Thymus (tissue), 11 donors: ENCODE results near the gene DUSP18. TPM values are rescaled to one million over a fixed set of nuclear protein-coding genes. Genes with fewer than 3 reads are reported as not detected.
"Not testable (repeated sequence)": the region's sequence is repeated elsewhere in the genome, so short reads cannot be mapped to it uniquely, and the experiment has no call there.

Source experiments
- DNase-seq, 9 donors: peaks; one replicate each; pipeline ENCODE4 v3.0.0-alpha.2; 2013; ENCODE audit warnings: low spot score in 9 of 9, low read depth in 6 of 9, missing footprints in 1 of 9
- H3K27ac ChIP-seq, 2 donors: one replicate each; pipeline ENCODE4 v1.5.1; 2013; ENCODE audit warnings: control low read depth in 1 of 2, low read depth in 1 of 2, low read length in 1 of 2, mild to moderate bottlenecking in 1 of 2, moderate library complexity in 1 of 2
- H3K27me3 ChIP-seq, 2 donors: one replicate each; pipeline ENCODE4 v1.5.1; 2013; ENCODE audit warnings: low read length in 1 of 2; ENCODE audit not compliant: control insufficient read depth in 2 of 2, insufficient read depth in 1 of 2
- H3K36me3 ChIP-seq, 2 donors: one replicate each; pipeline ENCODE4 v1.5.1; 2013; ENCODE audit warnings: low read length in 1 of 2, mild to moderate bottlenecking in 1 of 2, moderate library complexity in 1 of 2; ENCODE audit not compliant: control insufficient read depth in 2 of 2, insufficient read depth in 2 of 2
- H3K4me1 ChIP-seq, 2 donors: one replicate each; pipeline ENCODE4 v1.5.1; 2013; ENCODE audit warnings: low read length in 2 of 2; ENCODE audit not compliant: control insufficient read depth in 2 of 2, insufficient read depth in 2 of 2
- H3K4me3 ChIP-seq, 2 donors: one replicate each; pipeline ENCODE4 v1.5.1; 2013; ENCODE audit warnings: low read length in 2 of 2, control low read depth in 1 of 2, mild to moderate bottlenecking in 1 of 2
- H3K9me3 ChIP-seq, 2 donors: one replicate each; pipeline ENCODE4 v1.5.1; 2013; ENCODE audit warnings: low read length in 1 of 2, mild to moderate bottlenecking in 1 of 2; ENCODE audit not compliant: control insufficient read depth in 2 of 2, insufficient read depth in 1 of 2
- WGBS: extraction: QIAGEN DNeasy Blood & Tissue Kit; methylation state at CpG from one replicate; pipeline ENCODE4 v1.1.7; 2013; 5-methylcytosine and 5-hydroxymethylcytosine counted together
- polyA plus RNA-seq: library from polyadenylated mRNA; stranded (reverse); fragments of 200-250 nt; gene quantifications from one replicate; pipeline ENCODE4 v1.2.3, GENCODE V29; 2013
- total RNA-seq: library from RNA; stranded (reverse); fragments of 120-200 nt; gene quantifications from one replicate; pipeline ENCODE4 v1.2.4, GENCODE V29; 2013
- donor health status: healthy.

Gene DUSP18
- total and polyA plus RNA-seq, 2 donors, result 3.3 to 6.4 TPM

DNA sequence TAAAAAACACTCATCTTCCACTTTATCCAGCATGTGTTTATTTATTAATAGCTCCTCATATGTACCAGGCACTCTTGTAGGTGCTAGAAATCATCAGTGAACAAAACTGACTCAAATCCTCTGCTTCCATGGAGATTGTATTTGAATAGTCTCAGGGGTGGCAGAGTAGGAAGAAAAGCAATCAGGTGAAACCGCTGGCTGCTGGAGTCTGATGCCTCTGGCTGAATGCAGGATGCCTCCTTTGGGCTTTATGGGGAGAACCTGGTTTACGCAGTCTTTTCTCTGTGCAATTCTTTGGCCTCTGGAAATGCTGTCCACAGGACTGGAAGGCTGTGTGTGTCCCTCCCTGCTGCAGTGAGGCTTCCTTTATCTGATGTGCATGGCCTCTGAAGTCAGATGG, 14.2 kb upstream of the DUSP18 start:
- Histone ChIP-seq H3K4me3 (no peak overlapping the region), H3K9me3 (no peaks in the 10 kb centered on the region), H3K27me3 (peaks cover 0 to 3% of the 10 kb centered on the region in 2 donors), H3K36me3 (no peaks in the 10 kb centered on the region), H3K4me1 (no peaks in the 10 kb centered on the region), H3K27ac (no peak overlapping the region)
- 72% methylated on average over 2 of the region's 2 CpGs for WGBS
- no peak for DNase-seq

DNA sequence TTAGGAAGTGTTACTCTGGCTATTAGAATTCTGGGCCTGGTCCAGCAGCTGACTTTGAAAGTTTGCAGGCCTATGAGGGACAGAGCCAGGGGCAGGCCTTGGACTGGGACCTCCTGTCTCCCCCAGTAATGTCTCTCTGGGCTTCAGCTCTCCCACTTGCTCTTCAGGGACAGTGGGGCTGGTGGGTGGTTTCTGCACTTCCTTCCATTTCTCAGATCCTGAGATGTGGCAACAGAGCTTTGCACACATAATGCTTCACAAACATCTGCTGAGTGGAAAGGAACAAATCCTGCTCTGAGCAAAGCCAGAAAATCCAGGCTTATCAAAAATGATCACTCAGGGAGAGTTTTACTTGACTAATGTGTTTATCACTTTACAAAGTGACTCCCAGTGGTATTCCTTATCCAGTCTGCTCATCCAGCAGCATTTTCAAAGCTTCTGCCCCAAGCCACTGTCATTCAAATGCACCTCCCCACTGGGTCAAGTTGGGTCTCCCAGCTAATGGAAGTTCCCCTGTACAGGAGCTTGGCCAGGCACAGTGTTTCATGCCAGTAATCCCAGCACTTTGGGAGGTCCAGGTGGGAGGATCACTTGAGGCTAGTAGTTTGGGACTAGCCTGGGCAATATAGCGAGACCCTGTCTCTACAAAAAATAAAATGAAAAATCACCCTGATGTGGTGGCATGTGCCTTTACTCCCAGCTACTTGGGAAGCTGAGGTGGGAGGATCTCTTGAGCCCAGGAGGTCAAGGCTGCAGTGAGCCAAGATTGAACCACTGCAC, 13.5 kb upstream of the DUSP18 start:
- Histone ChIP-seq H3K9me3 (no peaks in the 10 kb centered on the region), H3K27me3 (peaks cover 0 to 3% of the 10 kb centered on the region in 2 donors), H3K4me1 (no peaks in the 10 kb centered on the region), H3K4me3 (no peak overlapping the region), H3K27ac (no peak overlapping the region), H3K36me3 (no peaks in the 10 kb centered on the region)
- DNase-seq, result no peak
- 95% methylated on average over 1 of the region's 1 CpG for WGBS

DNA sequence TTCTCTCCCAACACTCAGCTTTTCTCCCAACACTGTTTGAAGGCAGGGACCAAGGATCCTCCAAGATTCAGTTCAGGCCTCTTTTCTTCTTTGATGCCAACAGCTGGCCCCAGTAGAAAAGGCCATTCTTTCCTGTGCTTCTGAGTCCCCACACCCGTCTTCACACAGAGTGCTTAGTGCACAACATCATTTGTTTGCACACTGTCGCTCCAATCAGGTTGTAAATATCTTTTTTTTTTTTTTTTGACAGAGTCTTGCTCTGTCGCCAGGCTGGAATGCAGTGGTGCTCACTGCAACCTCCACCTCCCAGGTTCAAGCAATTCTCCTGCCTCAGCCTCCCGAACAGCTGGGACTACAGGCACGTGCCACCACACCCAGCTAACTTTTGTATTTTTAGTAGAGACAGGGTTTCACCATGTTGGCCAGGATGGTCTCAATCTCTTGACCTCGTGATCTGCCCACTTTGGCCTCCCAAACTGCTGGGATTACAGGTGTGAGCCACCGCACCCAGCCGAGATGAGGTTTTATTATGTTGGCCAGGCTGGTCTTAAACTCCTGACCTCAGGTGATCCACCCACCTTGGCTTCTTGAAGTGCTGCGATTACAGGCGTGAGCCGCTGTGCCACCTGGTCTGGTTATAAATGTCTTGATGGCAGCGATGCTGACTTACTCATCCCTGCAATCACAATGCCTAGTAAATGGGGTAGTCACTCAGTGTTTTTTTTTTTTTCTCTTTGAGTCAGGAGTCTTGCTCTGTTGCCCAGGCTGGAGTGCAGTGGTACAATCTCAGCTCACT, 12.4 kb upstream of the DUSP18 start:
- H3K36me3 ChIP-seq, H3K9me3 ChIP-seq, H3K4me1 ChIP-seq, H3K27me3 ChIP-seq, DNase-seq, H3K27ac ChIP-seq, H3K4me3 ChIP-seq: not testable (repeated sequence)
- WGBS, result 91% methylated on average over 12 of the region's 12 CpGs

- H3K27me3 ChIP-seq, DNase-seq, H3K4me1 ChIP-seq, H3K4me3 ChIP-seq, H3K27ac ChIP-seq, H3K36me3 ChIP-seq, H3K9me3 ChIP-seq: not testable (repeated sequence)
- 94% methylated on average over 3 of the region's 3 CpGs for WGBS
These were observed 8.9 kb upstream of the DUSP18 start for GRCh38 chr22:30676565-30676964.

- H3K27me3 ChIP-seq, result peaks cover 0 to 3% of the 10 kb centered on the region in 2 donors
- no peaks in the 10 kb centered on the region for H3K36me3 ChIP-seq
- WGBS, result 89% methylated on average over 9 of the region's 9 CpGs
- no peak overlapping the region for H3K27ac ChIP-seq
- no peak for DNase-seq
- no peaks in the 10 kb centered on the region for H3K4me1 ChIP-seq
- no peak overlapping the region for H3K4me3 ChIP-seq
- H3K9me3 ChIP-seq, result no peaks in the 10 kb centered on the region
These were observed 7.8 kb upstream of the DUSP18 start for GRCh38 chr22:30675436-30675835.

GRCh38 chr22:30674482-30674881, 6.8 kb upstream of the DUSP18 start:
- Histone ChIP-seq H3K9me3 (no peaks in the 10 kb centered on the region), H3K36me3 (no peaks in the 10 kb centered on the region), H3K27me3 (peaks cover 0 to 8% of the 10 kb centered on the region in 2 donors), H3K4me1 (no peaks in the 10 kb centered on the region), H3K4me3 (no peak overlapping the region), H3K27ac (no peak overlapping the region)
- WGBS, result 89% methylated on average over 6 of the region's 6 CpGs
- DNase-seq, result no peak

GRCh38 chr22:30673136-30673535, 5.5 kb upstream of the DUSP18 start:
- Histone ChIP-seq H3K4me3 (no peak overlapping the region), H3K36me3 (no peaks in the 10 kb centered on the region), H3K4me1 (peaks cover 0 to 2% of the 10 kb centered on the region in 2 donors), H3K27me3 (peaks cover 7 to 19% of the 10 kb centered on the region in 2 donors), H3K9me3 (no peaks in the 10 kb centered on the region), H3K27ac (no peak overlapping the region)
- WGBS, result 75% methylated on average over 4 of the region's 4 CpGs
- DNase-seq, result no peak

- no peak overlapping the region for H3K4me3 ChIP-seq
- H3K27me3 ChIP-seq, result peaks cover 7 to 21% of the 10 kb centered on the region in 2 donors
- no peaks in the 10 kb centered on the region for H3K9me3 ChIP-seq
- no peaks in the 10 kb centered on the region for H3K36me3 ChIP-seq
- H3K4me1 ChIP-seq, result peaks cover 3 to 8% of the 10 kb centered on the region in 2 donors
- DNase-seq, result no peak
- 90% methylated on average over 3 of the region's 3 CpGs for WGBS
- H3K27ac ChIP-seq, result no peak overlapping the region
These were observed 3.4 kb upstream of the DUSP18 start for GRCh38 chr22:30671071-30671470.

DNA sequence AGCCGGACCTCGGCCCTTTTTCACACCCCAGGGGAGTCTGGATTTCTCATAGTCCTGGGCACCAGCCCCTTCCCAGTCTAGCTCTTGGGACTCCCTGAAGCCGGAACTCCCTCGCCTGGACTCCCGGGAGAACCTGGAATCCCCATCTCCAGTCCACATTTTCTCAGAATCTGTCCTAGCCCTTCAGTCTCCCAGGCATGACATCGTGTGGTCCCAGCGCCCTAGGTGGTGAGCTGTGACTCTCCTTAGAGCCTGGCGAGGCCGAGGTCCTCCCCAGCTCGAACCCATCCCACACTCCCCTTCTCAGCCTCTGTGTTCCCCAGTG, 673 bp upstream of the DUSP18 start:
- DNase-seq, result no peak
- H3K4me3 ChIP-seq, result peak overlapping the region; percentile 83 to 85
- peaks cover 7 to 21% of the 10 kb centered on the region in 2 donors for H3K27me3 ChIP-seq
- WGBS, result 41% methylated on average over 10 of the region's 10 CpGs
- no peak overlapping the region for H3K27ac ChIP-seq
- no peaks in the 10 kb centered on the region for H3K9me3 ChIP-seq
- H3K4me1 ChIP-seq, result peaks cover 5 to 8% of the 10 kb centered on the region in 2 donors
- H3K36me3 ChIP-seq, result peaks cover 2 to 6% of the 10 kb centered on the region in 2 donors
